ENCODE data around the gene GRM7. TPM values are rescaled to one million over a fixed set of nuclear protein-coding genes. Genes with fewer than 3 reads are reported as not detected.

Gene GRM7
- total and polyA plus RNA-seq, 10 donors: 0.02 to 0.20 (median 0.14) TPM; not detected in 7

- Histone ChIP-seq H3K27me3 (replicated peaks in 1 of 7) (peaks cover 0 to 61% (median 22%) of the 10 kb centered on the region in 7 donors), H3K36me3 (no peaks in the 10 kb centered on the region), H3K4me1 (peaks cover 0 to 18% (median 0%) of the 10 kb centered on the region in 6 donors), H3K27ac (no peak overlapping the region), H3K4me3 (peak overlapping the region in 2 of 8 donors; percentile 13 to 22), H3K9me3 (no peaks in the 10 kb centered on the region)
- no peak for DNase-seq
- intact Hi-C loops (cut with DNase I; ENCODE audit: low total_unique reads): no loop called here
- TF ChIP-seq CTCF (IDR thresholded peaks at IDR 0.05 in 8 of 11, conservative IDR thresholded peaks at IDR 0.05 in 3 of 11) (no peak), POLR2A (IDR thresholded peaks at IDR 0.05) (no peak), POLR2AphosphoS5 (IDR thresholded peaks at IDR 0.05) (no peak)
- 5 to 10% (median 7%) methylated on average over 25 to 30 of the region's 30 CpGs for WGBS, 5 donors
Observed at GRCh38 chr3:6861625-6862000, 698 bp downstream of the GRM7 start.

GRCh38 chr3:6862041-6862879 lies 1.3 kb downstream of the GRM7 start:
- Histone ChIP-seq H3K27ac (no peak overlapping the region), H3K27me3 (replicated peaks in 1 of 7) (peaks cover 0 to 61% (median 22%) of the 10 kb centered on the region in 7 donors), H3K4me1 (peaks cover 0 to 18% (median 0%) of the 10 kb centered on the region in 6 donors), H3K36me3 (no peaks in the 10 kb centered on the region), H3K4me3 (no peak overlapping the region), H3K9me3 (no peaks in the 10 kb centered on the region)
- no peak for DNase-seq
- intact Hi-C loops (cut with DNase I; ENCODE audit: low total_unique reads): no loop called here
- TF ChIP-seq CTCF (IDR thresholded peaks at IDR 0.05 in 8 of 11, conservative IDR thresholded peaks at IDR 0.05 in 3 of 11) (no peak), POLR2AphosphoS5 (IDR thresholded peaks at IDR 0.05) (no peak), POLR2A (IDR thresholded peaks at IDR 0.05) (no peak)
- WGBS, 5 donors: 4 to 8% (median 5%) methylated on average over 35 to 45 of the region's 45 CpGs

GRCh38 chr3:6862880-6863195 lies 1.9 kb downstream of the GRM7 start:
- no peak for DNase-seq
- H3K27ac ChIP-seq: no peak overlapping the region
- intact Hi-C loops (cut with DNase I; ENCODE audit: low total_unique reads): no loop called here
- H3K4me1 ChIP-seq: peaks cover 0 to 18% (median 0%) of the 10 kb centered on the region in 6 donors
- no peak overlapping the region for H3K4me3 ChIP-seq
- WGBS, 5 donors: 6 to 13% (median 9%) methylated on average over 7 of the region's 7 CpGs
- H3K9me3 ChIP-seq: no peaks in the 10 kb centered on the region
- H3K36me3 ChIP-seq: no peaks in the 10 kb centered on the region
- peaks cover 0 to 61% (median 22%) of the 10 kb centered on the region in 7 donors for H3K27me3 ChIP-seq (replicated peaks in 1 of 7)
- TF ChIP-seq POLR2AphosphoS5 (IDR thresholded peaks at IDR 0.05) (no peak), CTCF (IDR thresholded peaks at IDR 0.05 in 8 of 11, conservative IDR thresholded peaks at IDR 0.05 in 3 of 11) (no peak), POLR2A (IDR thresholded peaks at IDR 0.05) (no peak)

- Histone ChIP-seq H3K36me3 (no peaks in the 10 kb centered on the region), H3K27me3 (replicated peaks in 1 of 7) (peaks cover 0 to 32% (median 6%) of the 10 kb centered on the region in 7 donors), H3K27ac (no peak overlapping the region), H3K4me3 (no peak overlapping the region), H3K4me1 (peaks cover 0 to 2% (median 0%) of the 10 kb centered on the region in 6 donors), H3K9me3 (peaks cover 0 to 2% (median 0%) of the 10 kb centered on the region in 8 donors)
- WGBS, 5 donors: 64 to 87% (median 80%) methylated on average over 3 of the region's 3 CpGs
- TF ChIP-seq POLR2A (IDR thresholded peaks at IDR 0.05) (no peak), POLR2AphosphoS5 (IDR thresholded peaks at IDR 0.05) (no peak), CTCF (IDR thresholded peaks at IDR 0.05 in 8 of 11, conservative IDR thresholded peaks at IDR 0.05 in 3 of 11) (no peak)
- no peak for DNase-seq
- intact Hi-C loops (cut with DNase I; ENCODE audit: low total_unique reads): no loop called here
Observed at GRCh38 chr3:6867269-6867668, 6.4 kb downstream of the GRM7 start.
